Endothelial cell of umbilical vein (primary cell): ENCODE measurements around the gene TLE7. TPM values are rescaled to one million over a fixed set of nuclear protein-coding genes. Genes with fewer than 3 reads are reported as not detected.

Experiments
- BruUV-seq: library from RNA; stranded (reverse); fragments of 400-500 nt; replicated peaks from 2 replicates; lab custom pipeline; 2021; lab: Mats Ljungman, UMichigan
- CTCF ChIA-PET: fragments of 300-600, 350-600 bp; sonication (Branson Sonifier 250); formaldehyde crosslinking; loops from one replicate; lab custom pipeline; 2021; ENCODE audit warnings: antibody characterized with exemption, inconsistent platforms; lab: Charles Lee
- POLR2A ChIA-PET: fragments of 300-600, 350-600 bp; sonication (Branson Sonifier 250); formaldehyde crosslinking; loops from one replicate; lab custom pipeline; 2021; ENCODE audit warnings: antibody characterized with exemption, inconsistent platforms; lab: Charles Lee
- DNase-seq: peaks from one replicate; pipeline ENCODE4 v3.0.0-alpha.2; 2011; ENCODE audit warnings: low read depth, low spot score
- FAIRE-seq: peaks from 2 replicates; lab custom pipeline; 2011; peaks lifted over from hg19 to GRCh38; lab: Jason Lieb, UNC
- H2AFZ ChIP-seq: 2 replicates; pipeline ENCODE4 v1.6.0; 2012; ENCODE audit warnings: low read depth, low read length, control low read depth, inconsistent platforms
- H3K27ac ChIP-seq: 2 replicates; pipeline ENCODE4 v1.5.1; 2011; ENCODE audit warnings: low read depth, mild to moderate bottlenecking, control low read depth, low read length, moderate library complexity; ENCODE audit not compliant: insufficient read depth
- H3K27me3 ChIP-seq, 2 experiments: 2 replicates each; pipeline versions ENCODE4 v1.6.0 to v1.6.1; 2011; ENCODE audit warnings: low read length in 2 of 2, mixed read lengths in 1 of 2; ENCODE audit not compliant: control insufficient read depth in 2 of 2, insufficient read depth in 2 of 2
- H3K36me3 ChIP-seq, 2 experiments: 2 replicates in 1 of 2; 3 replicates in 1 of 2; pipeline ENCODE4 v1.5.1; 2011; ENCODE audit warnings: low read length in 2 of 2, mild to moderate bottlenecking in 1 of 2, moderate library complexity in 1 of 2; ENCODE audit not compliant: control insufficient read depth in 2 of 2, insufficient read depth in 2 of 2; ENCODE audit errors: extremely low read depth in 1 of 2
- H3K4me1 ChIP-seq: 3 replicates; pipeline ENCODE4 v1.5.1; 2011; ENCODE audit warnings: mild to moderate bottlenecking, low read length; ENCODE audit not compliant: control insufficient read depth, insufficient read depth; ENCODE audit errors: extremely low read depth
- H3K4me2 ChIP-seq: 2 replicates; pipeline ENCODE4 v1.6.1; 2011; ENCODE audit warnings: low read length, control low read depth, mixed read lengths; ENCODE audit not compliant: insufficient read depth
- H3K4me3 ChIP-seq, 3 experiments: fragments of 200-600 bp in 1 of 3; sonication (generic), shearing (Covaris generic) in 1 of 3; replicated peaks in 1 of 3; 2 replicates each; pipeline ENCODE4 v1.5.1; 2011 to 2016; ENCODE audit warnings: control low read depth in 3 of 3, low read length in 3 of 3, mild to moderate bottlenecking in 2 of 3, inconsistent platforms in 1 of 3, low read depth in 1 of 3, moderate library complexity in 1 of 3; ENCODE audit not compliant: insufficient read depth in 1 of 3
- H3K79me2 ChIP-seq: 2 replicates; pipeline ENCODE4 v1.6.0; 2012; ENCODE audit warnings: low read length, inconsistent platforms; ENCODE audit not compliant: control insufficient read depth, insufficient read depth
- H3K9ac ChIP-seq: replicated peaks from 2 replicates; pipeline ENCODE3; 2011; ENCODE audit warnings: low read length, control low read depth; ENCODE audit not compliant: insufficient read depth; ENCODE audit errors: extremely low read depth
- H3K9me1 ChIP-seq: replicated peaks from 3 replicates; pipeline ENCODE4 v1.6.0; 2011; ENCODE audit warnings: mild to moderate bottlenecking, low read length; ENCODE audit not compliant: control insufficient read depth, insufficient read depth; ENCODE audit errors: extremely low read depth
- H3K9me3 ChIP-seq: replicated peaks from 2 replicates; pipeline ENCODE4 v1.5.1; 2012; ENCODE audit warnings: low read length, inconsistent platforms; ENCODE audit not compliant: control insufficient read depth, insufficient read depth
- H4K20me1 ChIP-seq: replicated peaks from 2 replicates; pipeline ENCODE3; 2011; ENCODE audit warnings: mild to moderate bottlenecking, low read length; ENCODE audit not compliant: control insufficient read depth, insufficient read depth; ENCODE audit errors: extremely low read depth
- EZH2 ChIP-seq: IDR thresholded peaks from 2 replicates; pipeline ENCODE4 v1.6.1; 2012; ENCODE audit warnings: borderline replicate concordance, low read depth, mild to moderate bottlenecking, moderate library complexity, low read length, inconsistent platforms; ENCODE audit not compliant: severe bottlenecking
- FOS ChIP-seq: IDR thresholded peaks from 2 replicates; pipeline ENCODE4 v1.6.1; 2011; ENCODE audit warnings: mild to moderate bottlenecking, low read length, moderate library complexity, borderline replicate concordance; ENCODE audit not compliant: insufficient read depth
- GATA2 ChIP-seq: IDR thresholded peaks from 2 replicates; pipeline ENCODE4 v1.7.0; 2011; ENCODE audit warnings: low read depth, mild to moderate bottlenecking, moderate library complexity, mixed read lengths, low read length; ENCODE audit not compliant: insufficient read length, insufficient read depth
- JUN ChIP-seq: IDR thresholded peaks from 2 replicates; pipeline ENCODE4 v1.6.1; 2011; ENCODE audit warnings: borderline replicate concordance, low read depth; ENCODE audit not compliant: insufficient read length, insufficient read depth
- MYC ChIP-seq: IDR thresholded peaks from one replicate; pipeline ENCODE4 v1.6.1; 2011; ENCODE audit warnings: mild to moderate bottlenecking, low read depth, low read length
- POLR2A ChIP-seq: IDR thresholded peaks from 2 replicates; pipeline ENCODE4 v1.6.1; 2012; ENCODE audit warnings: low read depth, mild to moderate bottlenecking, control low read depth, low read length
- POLR2AphosphoS5 ChIP-seq: IDR thresholded peaks from 2 replicates; pipeline ENCODE4 v1.6.1; 2012; ENCODE audit warnings: low read depth, mild to moderate bottlenecking, control low read depth, low read length, moderate library complexity; ENCODE audit not compliant: insufficient read depth
- dilution Hi-C: fragments of 300-500 bp; cut with MboI; formaldehyde crosslinking; loops from one replicate; pipeline ENCODE4 v1.15.0; 2019; ENCODE audit warnings: low sequenced_read_pairs; ENCODE audit not compliant: extremely low pct_ligation_motif_present
- intact Hi-C: fragments of 100-400 bp; cut with micrococcal nuclease; formaldehyde crosslinking; loops from one replicate; pipeline ENCODE4 v1.10.0; 2022
- polyA plus RNA-seq, 4 experiments: library from polyadenylated mRNA; depleted of rRNA in 3 of 4; stranded (reverse) in 3 of 4; unstranded in 1 of 4; fragments of >200 nt; gene quantifications; 2 replicates each; pipeline versions ENCODE4 v1.2.1 to v1.2.3, GENCODE V29; 2011 to 2012; ENCODE audit warnings: missing spikeins in 1 of 4
- total RNA-seq: library from RNA; stranded (reverse); gene quantifications from 2 replicates; pipeline ENCODE4 v1.2.3, GENCODE V29; 2021
- TF ChIP-seq, protein P1 (sequence below): IDR thresholded peaks from 2 replicates; pipeline ENCODE4 v1.6.1; 2011; ENCODE audit not compliant: insufficient read depth, insufficient read length
- TF ChIP-seq, protein P2 (sequence below), 2 donors: IDR thresholded peaks; 1 replicate in 1 of 2; 2 replicates in 1 of 2; pipeline ENCODE4 v1.5.1; 2011; ENCODE audit warnings: low read length in 2 of 2, mild to moderate bottlenecking in 2 of 2, moderate library complexity in 2 of 2, control low read depth in 1 of 2, inconsistent platforms in 1 of 2, low read depth in 1 of 2; ENCODE audit not compliant: insufficient read depth in 1 of 2; ENCODE audit errors: extremely low read depth in 1 of 2

The TLE7 gene
- total and polyA plus RNA-seq, 2 donors (not counting 3 experiments of a cell fraction or from before 2014, with no cell fraction given), result not detected

DNA sequence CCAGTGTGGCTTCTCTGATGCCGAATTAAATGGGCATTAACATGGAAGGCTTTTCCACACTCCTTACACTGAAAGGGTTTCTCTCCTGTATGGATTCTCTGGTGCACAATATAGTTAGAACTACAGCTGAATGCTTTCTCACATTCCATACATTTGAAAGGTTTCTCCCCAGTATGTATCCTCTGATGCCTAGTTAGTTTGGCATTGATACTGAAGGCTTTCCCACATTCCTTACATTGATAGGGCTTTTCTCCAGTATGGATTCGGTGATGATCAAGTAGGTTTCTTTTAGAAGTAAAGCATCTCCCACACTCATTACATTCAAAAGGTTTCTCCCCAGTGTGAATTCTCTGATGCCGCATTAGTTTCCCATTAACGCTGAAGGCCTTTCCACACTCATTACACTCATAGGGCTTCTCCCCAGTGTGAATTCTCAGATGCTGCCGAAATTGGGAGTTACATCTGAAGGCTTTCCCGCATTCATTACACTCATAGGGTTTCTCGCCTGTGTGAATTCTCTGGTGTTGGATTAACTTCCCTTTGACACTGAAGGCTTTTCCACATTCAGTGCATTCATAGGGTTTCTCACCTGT, 6.5 kb upstream of the TLE7 start:
- POLR2A ChIA-PET, result no interaction called here
- CTCF ChIA-PET, result no interaction called here
- intact Hi-C loops, result no loop called here
- TF ChIP-seq EZH2 (no peak), GATA2 (no peak), POLR2A (no peak), FOS (no peak), POLR2AphosphoS5 (no peak), MYC (no peak), JUN (no peak)
- TF ChIP-seq, protein P1, sequence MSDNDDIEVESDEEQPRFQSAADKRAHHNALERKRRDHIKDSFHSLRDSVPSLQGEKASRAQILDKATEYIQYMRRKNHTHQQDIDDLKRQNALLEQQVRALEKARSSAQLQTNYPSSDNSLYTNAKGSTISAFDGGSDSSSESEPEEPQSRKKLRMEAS, result no peak
- TF ChIP-seq, protein P2, sequence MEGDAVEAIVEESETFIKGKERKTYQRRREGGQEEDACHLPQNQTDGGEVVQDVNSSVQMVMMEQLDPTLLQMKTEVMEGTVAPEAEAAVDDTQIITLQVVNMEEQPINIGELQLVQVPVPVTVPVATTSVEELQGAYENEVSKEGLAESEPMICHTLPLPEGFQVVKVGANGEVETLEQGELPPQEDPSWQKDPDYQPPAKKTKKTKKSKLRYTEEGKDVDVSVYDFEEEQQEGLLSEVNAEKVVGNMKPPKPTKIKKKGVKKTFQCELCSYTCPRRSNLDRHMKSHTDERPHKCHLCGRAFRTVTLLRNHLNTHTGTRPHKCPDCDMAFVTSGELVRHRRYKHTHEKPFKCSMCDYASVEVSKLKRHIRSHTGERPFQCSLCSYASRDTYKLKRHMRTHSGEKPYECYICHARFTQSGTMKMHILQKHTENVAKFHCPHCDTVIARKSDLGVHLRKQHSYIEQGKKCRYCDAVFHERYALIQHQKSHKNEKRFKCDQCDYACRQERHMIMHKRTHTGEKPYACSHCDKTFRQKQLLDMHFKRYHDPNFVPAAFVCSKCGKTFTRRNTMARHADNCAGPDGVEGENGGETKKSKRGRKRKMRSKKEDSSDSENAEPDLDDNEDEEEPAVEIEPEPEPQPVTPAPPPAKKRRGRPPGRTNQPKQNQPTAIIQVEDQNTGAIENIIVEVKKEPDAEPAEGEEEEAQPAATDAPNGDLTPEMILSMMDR (IDR thresholded peaks at IDR 0.05; ENCODE audit: extremely low read depth in 1 of 2, insufficient read depth in 1 of 2, low read depth in 1 of 2, low read length in 2 of 2), result no peak
- Histone ChIP-seq H3K9me3 (peaks cover 17% of the 10 kb centered on the region), H3K79me2 (no peaks in the 10 kb centered on the region), H3K4me2 (no peak overlapping the region), H3K27ac (no peak overlapping the region), H3K9ac (no peak overlapping the region), H3K9me1 (no peaks in the 10 kb centered on the region), H4K20me1 (no peaks in the 10 kb centered on the region), H3K36me3 (peaks cover 6 to 8% of the 10 kb centered on the region in 2 experiments), H3K27me3 (no peaks in the 10 kb centered on the region), H3K4me1 (no peaks in the 10 kb centered on the region), H2AFZ (no peak overlapping the region), H3K4me3 (no peak overlapping the region)
- dilution Hi-C loops, result no loop called here
- no peak for FAIRE-seq
- no TSS peak for BruUV-seq
- no peak for DNase-seq
